ENCODE measurements around the gene MIF4GD. TPM values are rescaled to one million over a fixed set of nuclear protein-coding genes. Genes with fewer than 3 reads are reported as not detected.

MIF4GD gene
- total RNA-seq, 1 donor from 2014 or later = 25.5 TPM

DNA sequence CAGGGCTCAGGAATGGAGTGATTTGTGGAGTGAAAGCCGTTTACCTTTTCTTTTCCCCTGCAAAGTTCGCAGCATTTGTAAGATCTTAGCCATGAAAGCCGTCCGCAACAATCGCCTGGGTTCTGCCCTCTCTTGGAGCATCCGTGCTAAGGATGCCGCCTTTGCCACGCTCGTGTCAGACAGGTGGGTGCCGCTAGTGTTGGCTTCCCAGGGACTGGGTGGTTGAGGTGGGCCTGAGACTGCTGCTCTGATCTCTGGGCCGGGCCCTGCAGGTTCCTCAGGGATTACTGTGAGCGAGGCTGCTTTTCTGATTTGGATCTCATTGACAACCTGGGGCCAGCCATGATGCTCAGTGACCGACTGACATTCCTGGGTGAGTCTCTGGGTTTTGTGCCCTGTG lies 38.2 kb downstream of the MIF4GD start:
- DNase-seq (ENCODE audit: low spot score) = no peak

DNA sequence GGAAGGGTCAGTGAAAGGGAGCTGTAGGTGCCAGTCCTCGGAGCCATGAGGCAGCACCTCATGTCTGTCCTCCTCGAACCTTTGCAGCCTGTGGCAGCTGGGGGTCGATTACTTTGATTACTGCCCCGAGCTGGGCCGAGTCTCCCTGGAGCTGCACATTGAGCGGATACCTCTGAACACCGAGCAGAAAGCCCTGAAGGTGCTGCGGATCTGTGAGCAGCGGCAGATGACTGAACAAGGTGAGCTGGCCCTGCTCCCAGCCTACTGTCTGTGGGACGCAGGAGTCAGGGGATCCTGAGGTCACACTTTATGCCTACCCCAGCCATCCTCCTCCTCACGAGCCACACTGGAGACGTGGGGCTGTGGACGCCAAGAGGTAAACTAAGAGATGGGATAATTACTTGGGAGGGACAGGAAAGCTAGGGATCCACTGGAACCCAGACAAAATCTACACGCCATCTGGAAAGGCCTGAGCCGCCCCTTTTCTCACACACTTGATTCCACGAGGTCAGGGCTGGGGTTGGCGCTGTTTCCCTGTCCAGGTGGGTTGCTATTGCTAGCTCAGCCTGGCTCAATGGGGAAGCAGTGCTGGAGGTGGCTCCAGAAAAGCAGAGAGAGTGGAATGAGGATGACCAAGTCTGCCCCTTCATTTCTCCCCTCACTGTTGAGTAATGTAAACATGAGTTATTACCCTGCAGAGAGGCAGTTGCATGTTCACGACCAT lies 39.1 kb downstream of the MIF4GD start:
- no peak for DNase-seq (ENCODE audit: low spot score)

GRCh38 chr17:75231071-75231470 lies 40.0 kb downstream of the MIF4GD start:
- DNase-seq (ENCODE audit: low spot score) = no peak

DNA sequence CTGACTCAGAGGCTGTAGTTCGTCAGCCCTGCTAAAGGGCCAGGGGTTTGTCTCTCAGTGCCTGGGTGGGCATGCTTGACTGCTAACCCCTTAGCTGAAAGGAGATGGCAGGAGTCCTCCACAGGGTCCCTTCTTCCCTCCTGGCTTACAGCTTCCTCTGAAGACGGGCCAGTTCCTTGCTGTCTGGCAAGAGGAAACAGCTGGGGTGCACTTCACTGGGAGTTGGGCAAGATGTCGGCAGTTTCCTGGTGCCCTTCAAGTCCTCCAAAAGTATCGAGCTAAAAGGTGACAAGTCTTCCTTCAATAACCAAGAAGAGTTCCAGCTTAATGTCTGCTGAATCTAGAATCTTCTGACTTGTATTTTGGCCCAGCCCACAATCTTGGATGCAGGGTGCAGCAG lies 42.2 kb downstream of the MIF4GD start:
- no peak for DNase-seq (ENCODE audit: low spot score)

DNA sequence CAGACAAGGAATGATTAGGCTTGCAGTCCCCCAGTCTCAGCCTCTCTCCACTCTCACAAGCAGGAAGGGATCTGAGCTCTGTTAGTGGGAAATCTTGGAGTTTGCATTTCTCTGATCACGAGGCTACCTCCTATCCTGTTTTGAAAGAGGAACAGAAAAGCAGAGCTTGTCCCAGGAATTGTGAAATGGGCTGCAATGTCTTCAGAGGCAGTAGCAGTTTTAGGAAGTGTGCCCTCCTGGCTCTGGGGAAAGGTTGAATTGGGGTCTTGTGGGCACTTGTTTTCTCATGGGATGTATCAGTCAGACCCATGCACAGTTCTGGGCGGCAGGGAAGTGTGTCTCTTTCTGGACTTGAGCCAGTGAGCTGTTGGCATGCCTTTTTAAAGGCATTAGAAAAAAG lies 42.7 kb downstream of the MIF4GD start:
- no peak for DNase-seq (ENCODE audit: low spot score)

- no peak for DNase-seq (ENCODE audit: low spot score)
These were observed 43.3 kb downstream of the MIF4GD start for GRCh38 chr17:75227729-75228128.

- DNase-seq (ENCODE audit: low spot score) = no peak
These were observed 46.0 kb downstream of the MIF4GD start for GRCh38 chr17:75225016-75225415.

DNA sequence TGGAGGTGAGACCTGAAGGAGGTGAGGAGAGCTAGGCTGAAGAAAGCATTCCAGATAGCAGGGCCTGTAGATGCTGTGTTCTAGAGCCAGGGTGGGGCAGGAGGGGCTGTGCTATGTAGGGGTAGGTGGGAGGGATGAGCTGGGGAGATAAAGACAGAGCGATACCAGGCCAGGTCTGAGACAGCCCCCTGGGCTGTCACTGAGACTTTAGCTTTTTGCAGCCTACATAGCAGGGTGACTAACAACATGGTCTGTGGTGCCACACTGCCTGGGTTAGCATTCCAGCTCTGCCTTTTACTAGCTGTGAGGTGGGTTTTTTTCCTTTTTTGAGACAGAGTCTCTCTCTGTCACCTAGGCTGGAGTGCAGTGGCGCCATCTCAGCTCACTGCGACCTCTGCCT lies 51.2 kb downstream of the MIF4GD start:
- DNase-seq (ENCODE audit: low spot score) = no peak

DNA sequence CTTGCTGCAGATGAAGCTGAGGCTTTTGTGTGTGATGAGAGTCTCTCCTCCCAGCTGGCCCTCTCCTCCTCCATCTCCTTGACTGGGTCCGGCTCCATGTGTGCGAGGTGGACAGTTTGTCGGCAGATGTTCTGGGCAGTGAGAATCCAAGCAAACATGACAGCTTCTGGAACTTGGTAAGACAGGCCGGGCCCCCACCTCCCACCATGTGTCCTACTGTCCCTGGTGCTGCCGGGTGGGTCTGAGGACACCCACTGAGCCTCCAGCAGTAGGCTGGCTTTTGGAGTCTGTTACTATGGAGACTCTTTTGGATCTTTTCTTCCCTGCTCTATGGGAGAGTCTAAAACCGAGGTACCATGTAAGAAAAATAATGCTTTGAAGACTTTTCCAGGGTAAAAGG lies 52.9 kb downstream of the MIF4GD start:
- DNase-seq (ENCODE audit: low spot score) = no peak

Other genes starting within 250 kb of the MIF4GD start
- 226 TPM for gene ATP5PD, start 224.3 kb downstream of the MIF4GD start, total RNA-seq
- gene KCTD2, start 224.0 kb downstream of the MIF4GD start, total RNA-seq = 28.3 TPM
- gene SLC16A5, start 183.3 kb downstream of the MIF4GD start, total RNA-seq = 19.9 TPM
- gene ARMC7, start 161.3 kb downstream of the MIF4GD start, total RNA-seq = 20.2 TPM
- gene NT5C, start 139.5 kb downstream of the MIF4GD start, total RNA-seq = 50.0 TPM
- gene JPT1, start 116.7 kb downstream of the MIF4GD start, total RNA-seq = 183 TPM
- gene SUMO2, start 88.3 kb downstream of the MIF4GD start, total RNA-seq = 353 TPM
- gene NUP85, start 65.6 kb downstream of the MIF4GD start, total RNA-seq = 47.3 TPM
- gene GGA3, start 9.6 kb downstream of the MIF4GD start, total RNA-seq = 44.5 TPM
- 55.1 TPM for gene MRPS7, start 9.4 kb downstream of the MIF4GD start, total RNA-seq
- 17.0 TPM for gene SLC25A19, start 18.2 kb upstream of the MIF4GD start, total RNA-seq
- gene GRB2, start 134.4 kb upstream of the MIF4GD start, total RNA-seq = 94.3 TPM
- 106 TPM for gene TMEM94, start 185.4 kb upstream of the MIF4GD start, total RNA-seq
- 74.7 TPM for gene CASKIN2, start 244.3 kb upstream of the MIF4GD start, total RNA-seq
- 158 TPM for gene TSEN54, start 245.3 kb upstream of the MIF4GD start, total RNA-seq

Measured in mucosa of gallbladder (tissue), 1 donor.